Endodermal cell (in vitro differentiated cells): ENCODE measurements around the gene IGSF3. TPM values are rescaled to one million over a fixed set of nuclear protein-coding genes. Genes with fewer than 3 reads are reported as not detected.

ENCODE experiments used
- DNase-seq: peaks from one replicate; pipeline ENCODE4 v3.0.0-alpha.2; 2017
- H3K27ac ChIP-seq: 2 replicates; pipeline ENCODE4 v1.5.1; 2013; ENCODE audit warnings: mild to moderate bottlenecking, low read depth, low read length, moderate library complexity
- H3K27me3 ChIP-seq: 2 replicates; pipeline ENCODE4 v1.6.1; 2013; ENCODE audit warnings: mild to moderate bottlenecking, low read length, moderate library complexity; ENCODE audit not compliant: insufficient read depth, control insufficient read depth, poor library complexity, severe bottlenecking
- H3K36me3 ChIP-seq: 2 replicates; pipeline ENCODE4 v1.7.0; 2013; ENCODE audit warnings: mild to moderate bottlenecking, low read length, moderate library complexity; ENCODE audit not compliant: control insufficient read depth, insufficient read depth
- H3K4me1 ChIP-seq: one replicate; pipeline ENCODE4 v1.7.0; 2013; ENCODE audit warnings: low read length; ENCODE audit not compliant: control insufficient read depth, insufficient read depth
- H3K4me3 ChIP-seq: 2 replicates; pipeline ENCODE4 v1.5.1; 2013; ENCODE audit warnings: mild to moderate bottlenecking, low read length, moderate library complexity
- H3K9ac ChIP-seq: 2 replicates; pipeline ENCODE4 v1.6.1; 2013; ENCODE audit warnings: mild to moderate bottlenecking, low read length, moderate library complexity; ENCODE audit not compliant: poor library complexity, severe bottlenecking; ENCODE audit errors: extremely low read depth
- H3K9me3 ChIP-seq: 2 replicates; pipeline ENCODE4 v1.6.1; 2013; ENCODE audit warnings: mild to moderate bottlenecking, low read length, moderate library complexity; ENCODE audit not compliant: control insufficient read depth
- H3K27ac Mint-ChIP-seq: 2 replicates; pipeline ENCODE4 v1.8.0; 2020; ENCODE audit warnings: mixed read lengths
- H3K27me3 Mint-ChIP-seq: 2 replicates; pipeline ENCODE4 v1.8.0; 2021; ENCODE audit warnings: mild to moderate bottlenecking, mixed read lengths; ENCODE audit not compliant: insufficient read depth
- H3K36me3 Mint-ChIP-seq: 2 replicates; pipeline ENCODE4 v1.8.0; 2020; ENCODE audit warnings: low read depth, mixed read lengths
- H3K4me1 Mint-ChIP-seq: 2 replicates; pipeline ENCODE4 v1.8.0; 2020; ENCODE audit warnings: mixed read lengths
- H3K4me3 Mint-ChIP-seq: 2 replicates; pipeline ENCODE4 v1.8.0; 2020; ENCODE audit warnings: mild to moderate bottlenecking, moderate library complexity, mixed read lengths
- H3K9me3 Mint-ChIP-seq: 2 replicates; pipeline ENCODE4 v1.8.0; 2020; ENCODE audit warnings: mild to moderate bottlenecking, mixed read lengths
- WGBS, 2 experiments: methylation state at CpG; one replicate each; pipeline versions ENCODE4 v1.1.5 to v1.1.7; 2013; ENCODE audit warnings: missing lambda C conversion rate in 2 of 2, mixed read lengths in 1 of 2; ENCODE audit not compliant: insufficient coverage in 1 of 2, insufficient read length in 1 of 2; 5-methylcytosine and 5-hydroxymethylcytosine counted together
- total RNA-seq, 2 donors: library from RNA; stranded (reverse); fragmentation: NEBNext Ultra II Directional in 1 of 2; extraction: Animal tissue kit (Norgen Biotek cat#: 25700) in 1 of 2; gene quantifications; 2 replicates in 1 of 2; 3 replicates in 1 of 2; pipeline ENCODE4 v1.2.1, GENCODE V29; 2021
- TF ChIP-seq, protein P1 (sequence below): fragments of 200-600 bp; sonication (generic); conservative IDR thresholded peaks from 2 replicates; pipeline ENCODE4 v1.5.0; 2021; ENCODE audit warnings: antibody characterized with exemption, mild to moderate bottlenecking

Gene IGSF3
- total RNA-seq, 2 donors from 2014 or later, result 35.0 to 36.7 TPM

DNA sequence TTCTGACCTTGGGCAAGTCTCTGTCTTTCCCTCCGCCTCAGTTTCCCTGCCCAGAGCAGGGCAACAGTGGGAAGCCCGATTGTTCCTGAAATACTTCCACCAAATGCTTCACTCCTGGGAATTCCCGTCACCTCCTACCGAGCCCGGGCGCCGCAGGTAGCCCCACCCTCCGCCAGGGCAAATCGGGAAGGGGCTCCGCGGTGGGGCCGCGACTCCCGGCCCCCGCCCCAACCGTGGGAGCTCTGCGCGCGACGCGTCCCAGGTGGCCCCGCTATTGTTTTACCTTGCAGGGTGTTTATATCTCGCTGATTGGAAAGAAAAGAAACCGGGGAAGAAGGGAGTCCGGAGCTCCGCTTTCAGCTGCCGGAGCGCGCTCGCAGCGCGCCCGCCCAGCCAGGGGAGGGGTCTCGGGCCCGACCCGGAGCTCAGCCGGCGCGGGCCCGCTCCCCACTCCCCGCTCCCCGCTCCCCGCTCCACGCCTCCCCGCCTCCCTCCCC is 407 bp downstream of the IGSF3 start:
- Mint-ChIP-seq H3K27me3 (peaks cover 22% of the 10 kb centered on the region), H3K27ac (no peak overlapping the region), H3K4me1 (peaks cover 30% of the 10 kb centered on the region), H3K9me3 (peaks cover 2% of the 10 kb centered on the region), H3K4me3 (peak overlapping the region; percentile 73), H3K36me3 (peaks cover 5% of the 10 kb centered on the region)
- TF ChIP-seq, protein P1, sequence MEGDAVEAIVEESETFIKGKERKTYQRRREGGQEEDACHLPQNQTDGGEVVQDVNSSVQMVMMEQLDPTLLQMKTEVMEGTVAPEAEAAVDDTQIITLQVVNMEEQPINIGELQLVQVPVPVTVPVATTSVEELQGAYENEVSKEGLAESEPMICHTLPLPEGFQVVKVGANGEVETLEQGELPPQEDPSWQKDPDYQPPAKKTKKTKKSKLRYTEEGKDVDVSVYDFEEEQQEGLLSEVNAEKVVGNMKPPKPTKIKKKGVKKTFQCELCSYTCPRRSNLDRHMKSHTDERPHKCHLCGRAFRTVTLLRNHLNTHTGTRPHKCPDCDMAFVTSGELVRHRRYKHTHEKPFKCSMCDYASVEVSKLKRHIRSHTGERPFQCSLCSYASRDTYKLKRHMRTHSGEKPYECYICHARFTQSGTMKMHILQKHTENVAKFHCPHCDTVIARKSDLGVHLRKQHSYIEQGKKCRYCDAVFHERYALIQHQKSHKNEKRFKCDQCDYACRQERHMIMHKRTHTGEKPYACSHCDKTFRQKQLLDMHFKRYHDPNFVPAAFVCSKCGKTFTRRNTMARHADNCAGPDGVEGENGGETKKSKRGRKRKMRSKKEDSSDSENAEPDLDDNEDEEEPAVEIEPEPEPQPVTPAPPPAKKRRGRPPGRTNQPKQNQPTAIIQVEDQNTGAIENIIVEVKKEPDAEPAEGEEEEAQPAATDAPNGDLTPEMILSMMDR, result no peak
- H3K27ac ChIP-seq, result no peak overlapping the region
- no peaks in the 10 kb centered on the region for H3K9me3 ChIP-seq
- no peaks in the 10 kb centered on the region for H3K36me3 ChIP-seq
- DNase-seq, result peak; percentile 79
- H3K27me3 ChIP-seq, result peaks cover 10% of the 10 kb centered on the region
- peaks cover 5% of the 10 kb centered on the region for H3K4me1 ChIP-seq
- peak overlapping the region; percentile 93 for H3K4me3 ChIP-seq
- 0% methylated on average over 6 to 41 of the region's 45 CpGs for WGBS, 2 experiments
- H3K9ac ChIP-seq, result peak overlapping the region; percentile 51

DNA sequence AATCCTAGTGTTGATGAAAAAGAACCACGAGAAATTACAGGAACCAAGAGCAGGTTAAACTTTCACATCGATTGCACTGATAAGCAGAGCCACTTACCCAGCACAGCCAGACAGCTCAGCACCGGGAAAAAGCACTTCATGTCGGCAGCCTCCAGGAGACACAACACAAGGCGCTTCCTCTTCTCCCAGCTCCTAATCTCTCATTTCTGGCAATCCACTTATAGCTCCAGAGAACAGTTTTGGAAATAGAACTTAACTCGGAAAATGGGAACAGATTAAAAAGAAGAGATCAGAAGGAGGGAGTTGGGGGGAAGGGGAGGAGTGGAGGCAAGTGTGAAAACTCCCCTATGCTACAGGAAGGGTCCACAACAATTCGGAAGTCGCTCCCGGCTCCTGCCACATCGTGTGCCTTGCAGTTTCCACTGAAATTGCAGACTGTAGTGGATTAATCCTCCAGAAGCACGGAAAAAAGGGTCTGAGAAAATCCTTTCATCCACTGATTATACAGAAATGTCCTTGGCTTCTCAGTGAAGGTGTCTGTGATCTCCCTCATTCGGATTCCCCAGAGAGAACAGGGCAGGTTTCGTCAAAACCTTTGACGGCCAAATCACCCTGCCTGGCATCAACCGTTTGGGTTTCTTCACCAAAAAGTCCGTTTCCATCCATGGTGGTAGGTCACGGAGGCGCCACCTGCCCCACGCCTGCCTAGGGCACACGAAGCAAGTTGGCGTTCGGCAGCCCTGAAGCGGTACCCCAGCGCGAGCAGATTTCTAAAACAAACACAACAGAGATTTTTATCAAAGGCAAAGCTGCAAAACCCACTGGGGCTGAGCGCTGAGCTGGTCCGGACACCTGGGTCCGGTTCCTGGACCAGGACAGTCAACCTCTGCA is 1.1 kb downstream of the IGSF3 start:
- peak overlapping the region; percentile 78 for H3K27ac Mint-ChIP-seq
- 17 to 21% methylated on average over 11 to 28 of the region's 28 CpGs for WGBS, 2 experiments
- H3K4me1 Mint-ChIP-seq, result peaks cover 30% of the 10 kb centered on the region
- H3K9ac ChIP-seq, result peak overlapping the region; percentile 51
- TF ChIP-seq, protein P1, result peak; percentile 22
- H3K27me3 Mint-ChIP-seq, result peaks cover 22% of the 10 kb centered on the region
- H3K36me3 ChIP-seq, result no peaks in the 10 kb centered on the region
- no peaks in the 10 kb centered on the region for H3K9me3 ChIP-seq
- H3K27ac ChIP-seq, result no peak overlapping the region
- peaks cover 5% of the 10 kb centered on the region for H3K4me1 ChIP-seq
- H3K27me3 ChIP-seq, result peaks cover 10% of the 10 kb centered on the region
- peak; percentile 63 for DNase-seq
- H3K36me3 Mint-ChIP-seq, result peaks cover 5% of the 10 kb centered on the region
- peak overlapping the region; percentile 93 for H3K4me3 ChIP-seq
- peak overlapping the region; percentile 73 for H3K4me3 Mint-ChIP-seq
- H3K9me3 Mint-ChIP-seq, result peaks cover 2% of the 10 kb centered on the region

DNA sequence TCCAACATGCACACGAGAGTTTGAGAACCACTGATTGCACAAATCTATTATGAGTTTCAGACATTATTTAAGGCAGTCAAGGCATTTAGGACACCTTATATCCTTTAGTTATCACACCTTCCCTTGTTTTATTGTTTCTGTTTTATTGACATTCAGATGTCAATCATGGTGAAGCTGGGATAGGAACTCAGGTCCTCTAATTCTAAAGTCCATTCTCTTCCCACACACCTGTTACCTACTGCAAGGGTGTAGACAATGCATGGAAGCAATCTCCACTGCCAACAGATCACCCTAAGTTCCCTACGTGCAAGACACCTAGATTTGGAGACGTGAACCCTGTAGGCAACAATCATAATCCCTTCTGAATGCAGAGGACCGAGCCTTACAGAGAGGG is 2.6 kb downstream of the IGSF3 start:
- no peak for DNase-seq
- peaks cover 5% of the 10 kb centered on the region for H3K36me3 Mint-ChIP-seq
- peaks cover 2% of the 10 kb centered on the region for H3K9me3 Mint-ChIP-seq
- no peak overlapping the region for H3K27ac Mint-ChIP-seq
- peak overlapping the region; percentile 73 for H3K4me3 Mint-ChIP-seq
- Histone ChIP-seq H3K4me3 (peak overlapping the region; percentile 93), H3K27me3 (peaks cover 10% of the 10 kb centered on the region), H3K36me3 (no peaks in the 10 kb centered on the region), H3K9me3 (no peaks in the 10 kb centered on the region), H3K9ac (no peak overlapping the region), H3K27ac (no peak overlapping the region), H3K4me1 (peaks cover 5% of the 10 kb centered on the region)
- 81 to 86% methylated on average over 4 of the region's 4 CpGs for WGBS, 2 experiments
- H3K27me3 Mint-ChIP-seq, result peaks cover 14% of the 10 kb centered on the region
- TF ChIP-seq, protein P1, result no peak
- H3K4me1 Mint-ChIP-seq, result peaks cover 30% of the 10 kb centered on the region
